Activated effector memory CD4-positive, alpha-beta T cell treated with Interleukin-2 at 50 U/mL for 16 hours (primary cell): ENCODE measurements around the gene KLHDC7B.

Source experiments
- DNase-seq: peaks from one replicate; pipeline ENCODE4 v3.0.0-alpha.2; 2020

Gene KLHDC7B

DNA sequence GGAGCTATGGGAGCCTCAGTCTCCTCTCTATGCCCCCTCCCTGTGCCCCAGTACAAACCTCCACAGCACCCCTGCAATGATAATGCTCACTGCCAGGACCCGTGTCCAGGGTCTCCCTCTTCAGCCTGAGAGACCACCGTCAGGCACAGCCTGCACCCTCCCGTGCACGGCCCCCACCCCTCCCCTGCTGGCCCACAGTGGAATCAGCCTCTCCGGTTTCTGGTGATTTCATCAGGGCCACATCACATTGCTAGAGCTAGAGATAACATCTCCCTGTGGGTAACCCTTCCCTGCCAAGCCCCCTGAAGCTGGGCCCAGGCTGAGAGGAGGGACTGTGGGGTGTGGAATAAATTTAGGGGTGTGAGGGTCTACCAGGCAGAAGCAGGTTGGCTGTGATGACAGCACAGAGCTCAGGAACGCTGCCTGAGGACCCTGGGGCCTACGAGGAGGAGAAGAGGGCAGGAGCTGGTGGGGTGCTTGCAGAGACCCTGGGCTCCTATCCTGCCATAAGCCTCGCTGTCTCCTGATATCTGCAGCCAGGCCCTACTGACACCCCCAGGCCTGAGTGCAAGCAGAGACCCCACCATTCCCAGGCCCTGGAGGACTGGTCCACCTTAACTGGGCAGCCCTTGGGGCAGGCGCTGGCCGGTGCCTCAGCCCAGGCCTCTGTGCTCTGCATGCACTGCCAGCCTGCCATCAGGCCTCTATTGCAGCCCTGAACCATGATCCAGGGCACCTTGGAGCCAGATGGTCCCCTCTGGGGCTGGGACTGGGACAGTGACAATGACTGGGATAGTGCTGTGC is at the start of gene KLHDC7B:
Gene KLHDC7B, plus strand, starts transcription at position 378 of the 804 bp plus-strand sequence. Its CDS starts 345 bp downstream, at position 723.
- DNase-seq = no peak

DNA sequence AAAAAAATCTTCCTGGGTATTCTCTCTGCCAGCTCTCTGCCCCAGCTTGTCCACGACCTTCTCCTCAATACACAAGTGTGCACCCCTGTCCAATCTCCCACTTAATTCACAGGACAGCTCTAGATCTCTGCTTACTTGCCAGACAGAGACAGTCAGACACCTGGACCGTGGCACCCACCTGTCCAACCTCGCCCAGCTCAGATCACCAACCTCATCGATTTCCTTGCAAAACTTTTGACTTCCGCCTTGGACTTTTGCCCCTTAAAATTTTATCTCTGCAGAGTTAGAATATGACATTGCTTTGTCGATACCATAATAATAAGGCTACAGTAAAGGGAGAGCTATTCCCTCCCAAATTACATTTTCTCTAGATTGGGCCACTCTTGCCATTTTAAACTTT is 48.6 kb upstream of the KLHDC7B start:
- no peak for DNase-seq

DNA sequence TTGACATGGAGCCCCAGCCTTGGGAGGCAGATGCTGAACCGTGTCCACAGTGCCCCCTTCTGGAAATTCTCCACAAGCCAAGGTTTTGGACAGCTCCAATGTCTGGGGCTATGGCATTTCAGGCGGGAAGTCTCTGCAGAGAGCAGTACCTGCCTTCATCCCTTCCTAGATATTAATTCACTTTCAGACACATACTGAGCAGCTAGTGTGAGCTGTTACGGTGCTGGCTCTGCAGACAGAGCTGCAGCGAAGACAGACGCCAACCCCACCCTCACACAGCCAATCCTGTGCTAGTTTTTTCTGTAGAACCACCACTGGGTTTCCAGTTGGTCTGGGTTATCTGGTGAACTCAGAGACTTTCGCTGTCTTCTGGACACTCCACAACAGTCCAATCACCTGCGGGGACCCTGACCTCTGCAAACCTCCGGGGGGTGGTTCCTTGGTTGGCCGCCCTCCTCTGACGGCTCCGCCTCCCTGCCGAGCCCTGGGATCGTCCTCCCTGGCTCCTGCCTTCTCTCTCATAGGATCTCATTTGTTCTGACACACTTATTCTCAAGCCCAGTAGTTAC is 47.3 kb upstream of the KLHDC7B start:
- peak; percentile 59 for DNase-seq

DNA sequence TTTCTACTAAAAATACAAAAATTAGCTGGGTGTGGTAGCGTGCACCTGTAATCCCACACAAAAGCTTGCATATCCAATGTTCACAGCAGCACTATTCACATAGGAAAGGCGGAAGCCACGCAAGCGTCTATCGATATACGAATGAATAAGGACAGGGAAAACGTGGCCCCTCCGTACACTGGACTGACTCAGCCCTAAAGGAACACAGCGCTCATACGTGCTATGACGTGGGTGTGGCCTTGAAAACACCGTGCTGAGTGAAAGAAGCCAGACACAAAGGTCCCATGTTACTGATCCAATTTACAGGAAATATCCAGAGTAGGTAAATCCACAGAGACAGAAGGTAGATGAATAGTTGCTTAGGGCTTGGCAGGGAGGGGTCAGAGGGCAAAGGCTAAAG is 45.2 kb upstream of the KLHDC7B start:
- DNase-seq = no peak

DNA sequence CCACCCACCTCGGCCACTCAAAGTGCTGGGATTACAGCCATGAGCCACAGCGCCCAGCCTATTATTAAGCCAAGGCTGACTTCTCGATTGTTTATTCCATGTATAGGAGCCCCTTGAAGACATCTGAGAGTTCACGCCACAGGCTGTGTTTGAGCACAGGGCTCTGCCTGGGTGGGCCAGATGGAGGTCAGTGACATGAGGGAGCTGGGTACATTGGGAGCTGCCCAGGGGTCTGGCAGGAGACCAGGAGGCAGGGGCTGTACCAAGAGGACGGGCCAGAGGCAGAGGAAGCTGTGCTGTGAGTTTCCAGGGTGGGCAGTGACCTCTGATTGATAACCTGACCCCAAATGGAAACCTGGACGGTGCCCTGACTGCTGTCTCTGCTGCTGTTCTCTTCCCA is 43.6 kb upstream of the KLHDC7B start:
- DNase-seq = no peak

DNA sequence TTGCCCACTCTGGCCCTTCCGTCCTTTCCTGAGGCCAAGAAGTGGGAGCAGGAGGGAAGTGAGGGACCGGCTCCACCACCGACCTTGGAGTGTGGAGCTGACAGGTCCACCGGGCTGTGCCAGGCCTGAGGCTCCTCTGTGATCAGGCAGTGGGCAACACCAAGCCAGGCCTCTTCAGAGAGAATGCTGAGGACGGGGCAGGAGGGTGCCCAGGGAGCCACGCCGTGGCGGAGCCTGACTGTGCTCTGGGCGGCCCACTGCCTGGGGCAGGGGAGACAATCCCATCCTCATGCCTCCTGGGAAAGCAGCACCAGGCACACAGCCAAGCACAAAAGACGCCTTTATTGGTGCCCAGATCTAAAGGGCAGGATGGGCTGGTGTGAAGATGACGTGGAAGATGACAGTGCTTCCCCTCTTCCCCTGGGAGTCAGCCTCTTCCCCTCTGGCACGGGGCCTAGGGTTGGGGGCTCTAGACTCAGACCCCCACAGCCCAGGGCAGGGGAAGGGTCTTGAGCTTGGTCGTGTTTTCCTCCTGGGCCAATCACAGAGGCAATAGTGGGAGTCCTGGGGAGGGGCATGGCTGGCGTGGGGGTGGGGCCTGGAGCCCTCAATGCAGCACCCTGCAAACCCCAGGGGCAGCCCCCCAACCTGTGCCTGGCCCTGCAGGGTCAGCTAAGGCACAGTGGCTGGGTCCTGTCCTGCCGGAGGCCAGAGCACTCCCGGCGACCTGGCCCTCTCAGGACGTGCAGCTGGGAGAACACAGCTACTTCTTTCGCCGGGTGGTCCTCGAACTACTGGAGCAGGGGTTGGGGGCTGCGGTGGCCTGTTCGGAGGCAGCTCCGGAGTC is 42.8 kb upstream of the KLHDC7B start:
- no peak for DNase-seq

DNA sequence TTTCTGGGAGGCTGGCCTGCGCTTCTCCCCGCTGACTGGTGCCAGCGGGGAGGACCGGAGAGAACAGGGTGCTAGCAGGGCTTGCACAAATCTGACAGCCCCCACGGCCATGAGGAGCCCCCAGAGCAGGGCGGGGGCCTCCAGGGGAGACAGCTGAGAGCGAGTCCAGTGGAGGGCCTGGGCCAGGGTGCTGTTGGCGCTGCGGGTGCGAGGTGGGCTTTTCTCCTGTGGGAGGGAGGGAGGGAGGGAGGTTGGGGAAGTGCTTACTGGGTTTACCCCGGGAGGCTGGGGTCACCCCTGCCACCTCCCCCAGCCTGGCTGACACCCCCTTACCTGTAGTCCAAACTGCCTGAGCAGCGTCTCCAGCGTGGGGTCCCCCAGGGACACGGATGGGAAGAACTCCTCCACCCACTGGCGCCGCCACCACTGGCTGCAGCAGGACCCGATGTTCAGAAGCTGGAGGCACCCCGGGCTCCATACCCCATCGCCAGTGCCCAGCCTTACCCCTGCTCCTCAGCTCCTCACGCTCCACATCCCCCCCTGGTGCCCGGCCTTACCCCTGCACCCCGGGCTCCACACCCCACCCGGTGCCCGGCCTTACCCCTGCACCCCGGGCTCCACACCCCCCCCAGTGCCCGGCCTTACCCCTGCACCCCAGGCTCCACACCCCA is 42.1 kb upstream of the KLHDC7B start:
- no peak for DNase-seq

DNA sequence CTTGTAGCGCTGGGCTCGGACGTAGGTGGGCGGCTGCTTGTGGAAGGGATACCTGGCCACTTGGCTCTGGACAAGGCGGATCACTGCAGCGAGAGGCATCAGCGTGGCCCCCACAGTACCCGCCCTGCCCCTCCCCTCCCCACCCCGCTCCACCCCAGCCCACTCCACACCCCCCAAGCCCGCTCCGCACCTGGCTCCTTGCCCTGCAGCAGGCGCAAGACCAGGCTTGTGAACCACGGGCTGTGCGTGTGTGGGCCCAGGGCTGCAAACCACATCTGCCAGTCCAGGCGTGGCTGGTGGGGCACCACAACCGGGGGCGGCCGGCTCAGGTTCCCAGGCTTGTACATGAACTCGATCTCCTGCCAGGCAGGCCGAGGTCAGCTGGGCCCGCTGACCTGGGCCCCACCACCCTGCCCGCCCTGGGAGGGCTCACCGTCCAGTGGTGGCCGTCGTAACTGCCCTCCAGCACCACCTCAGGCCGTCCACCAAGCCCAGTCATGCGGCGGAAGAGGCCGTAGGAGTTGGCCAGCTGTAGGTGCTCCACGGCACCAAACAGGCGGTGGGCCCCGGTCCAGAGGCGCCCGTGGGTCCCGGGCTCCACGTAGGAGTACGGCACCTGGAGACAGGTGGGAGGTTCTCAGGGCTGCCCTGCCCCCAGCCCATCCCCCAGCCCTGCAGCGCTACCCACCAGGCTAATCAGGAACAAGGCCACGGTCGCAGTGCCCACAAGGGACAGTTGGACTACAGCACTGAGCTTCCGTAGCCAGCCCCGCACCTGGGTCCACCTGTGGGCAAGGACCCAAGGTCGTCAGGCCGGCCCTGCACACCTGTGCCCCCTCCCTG is 41.1 kb upstream of the KLHDC7B start:
- DNase-seq = no peak

DNA sequence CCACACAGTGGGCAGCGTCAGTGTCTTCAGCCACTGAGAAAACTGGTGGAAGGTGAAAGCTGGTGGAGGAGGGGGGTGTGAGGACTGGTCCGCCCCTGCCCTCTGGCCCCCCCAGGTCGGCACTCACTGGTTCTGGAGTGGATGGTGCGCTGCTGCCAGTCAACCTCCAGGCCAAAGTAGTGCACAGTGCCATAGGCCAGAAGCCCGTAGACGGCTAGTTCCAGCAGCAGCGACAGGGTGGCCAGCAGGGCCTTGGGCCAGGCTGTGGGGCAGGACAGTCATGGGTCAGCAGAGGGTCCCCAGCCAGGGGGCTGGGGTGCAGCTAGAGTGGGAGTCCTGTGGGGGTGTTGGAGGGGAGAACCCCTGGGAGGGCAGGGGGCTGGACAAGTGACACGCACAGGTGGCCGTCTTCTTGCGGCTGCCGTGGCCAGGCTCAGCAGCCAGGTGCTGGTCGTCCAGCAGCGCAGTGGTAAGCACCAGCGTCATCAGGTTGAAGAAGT is 40.4 kb upstream of the KLHDC7B start:
- DNase-seq = no peak

DNA sequence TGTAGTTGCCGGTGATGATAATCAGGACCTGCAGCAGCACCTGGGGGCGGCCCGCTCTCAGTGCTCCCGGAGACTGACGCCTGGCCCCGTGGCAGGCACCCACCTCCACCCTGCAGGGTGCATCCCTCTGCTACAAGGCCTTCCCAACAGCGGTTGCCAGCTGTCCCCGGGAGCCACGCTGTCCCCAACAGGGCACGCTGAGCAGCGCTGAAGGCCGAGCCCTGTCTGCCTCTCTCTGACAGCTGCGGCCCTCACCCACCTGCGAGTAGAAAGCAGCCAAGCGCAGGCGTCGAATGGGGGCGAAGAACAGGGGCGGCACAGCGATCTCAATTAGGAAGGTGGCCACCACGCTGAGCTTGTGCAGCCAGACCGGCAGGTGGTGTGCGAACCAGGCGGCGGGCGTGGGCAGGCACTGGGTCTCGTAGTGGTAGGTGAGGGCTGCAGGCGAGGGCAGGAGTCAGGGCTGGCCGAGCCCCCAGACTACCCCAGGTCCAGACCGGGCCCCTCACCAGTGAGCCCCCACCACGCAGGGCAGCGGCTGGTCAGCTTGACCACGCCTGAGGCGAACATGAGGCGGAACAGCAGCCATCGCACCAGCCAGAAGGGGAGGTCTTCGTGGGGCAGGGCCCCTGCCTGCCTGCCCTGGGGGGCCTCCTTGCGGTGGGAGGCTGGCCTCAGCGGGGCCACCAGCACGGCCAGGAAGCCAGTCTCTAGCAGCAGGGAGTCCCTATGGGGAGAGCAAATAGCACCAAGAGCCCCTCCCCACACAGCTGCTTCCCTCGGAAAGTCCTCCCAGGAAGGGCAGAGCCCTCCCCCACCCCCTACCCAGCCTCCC is 39.7 kb upstream of the KLHDC7B start:
- DNase-seq = no peak

DNA sequence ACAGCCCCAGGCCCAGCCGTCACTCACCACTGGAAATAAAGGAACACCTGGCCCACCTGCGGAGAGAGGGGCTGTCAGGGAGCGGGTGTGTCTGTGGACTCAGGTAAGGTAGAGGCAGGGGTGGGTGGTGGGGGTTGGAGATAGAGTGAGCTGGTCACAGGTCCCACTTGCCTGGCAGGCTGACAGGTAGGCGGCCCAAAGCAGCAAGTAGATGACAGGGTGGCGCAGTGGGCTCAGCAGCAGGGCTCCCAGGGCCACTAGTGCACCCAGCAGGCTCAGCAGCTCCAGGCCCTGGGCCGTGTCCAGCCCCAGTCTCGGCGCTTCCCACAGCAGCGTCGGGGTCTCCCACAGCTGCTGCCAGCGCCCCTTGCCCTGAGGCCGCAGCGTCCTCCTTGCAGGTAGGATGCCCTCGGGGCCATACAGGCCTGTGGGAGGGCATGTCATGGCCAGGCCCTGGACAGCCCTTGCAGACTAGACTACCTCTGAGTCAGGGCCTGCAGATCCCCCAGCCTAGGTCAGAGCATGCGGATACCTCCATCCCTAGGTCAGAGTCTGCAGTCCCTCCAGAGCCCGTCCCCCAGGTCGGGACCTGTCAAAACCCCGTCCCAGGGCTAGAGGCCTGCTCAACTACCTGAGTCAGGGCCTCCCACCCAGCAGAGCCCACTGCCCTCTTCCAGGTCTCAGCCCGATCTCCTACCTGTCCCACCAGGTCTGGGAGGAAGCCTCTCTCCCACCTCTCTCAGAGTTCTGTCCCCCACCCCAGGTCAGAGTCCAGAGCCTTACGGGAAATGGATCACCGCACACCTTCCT is 38.9 kb upstream of the KLHDC7B start:
- no peak for DNase-seq

DNA sequence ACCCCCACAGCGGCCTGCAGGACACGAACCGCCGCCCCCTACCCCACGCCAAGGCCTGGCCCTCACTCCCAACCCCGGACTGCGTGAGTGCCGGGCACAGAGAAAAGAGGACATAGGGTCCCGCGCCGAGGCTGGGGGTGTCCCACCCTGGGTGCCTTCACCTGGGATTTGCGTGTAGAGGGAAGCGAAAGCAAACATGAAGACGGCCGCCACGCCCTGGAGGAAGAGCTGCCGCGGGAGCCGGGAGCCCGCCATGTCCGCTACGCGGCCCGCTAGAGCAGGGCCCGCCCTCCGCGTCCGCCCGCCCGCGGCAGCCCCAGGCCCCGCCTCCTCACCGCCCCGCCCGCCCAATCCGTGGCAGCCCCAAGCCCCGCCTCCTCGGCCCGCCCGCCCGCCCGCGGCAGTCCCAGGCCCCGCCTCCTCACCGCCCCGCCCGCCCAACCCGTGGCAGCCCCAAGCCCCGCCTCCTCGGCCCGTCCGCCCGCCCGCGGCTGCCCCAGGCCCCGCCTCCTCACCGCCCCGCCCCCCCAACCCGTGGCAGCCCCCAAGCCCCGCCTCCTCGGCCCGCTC is 38.2 kb upstream of the KLHDC7B start, which contains the start of gene LMF2:
Gene LMF2, minus strand, starts transcription at position 282 of the 570 bp plus-strand sequence. Its CDS starts 27 bp downstream, at position 255.
- peak; percentile 94 for DNase-seq

DNA sequence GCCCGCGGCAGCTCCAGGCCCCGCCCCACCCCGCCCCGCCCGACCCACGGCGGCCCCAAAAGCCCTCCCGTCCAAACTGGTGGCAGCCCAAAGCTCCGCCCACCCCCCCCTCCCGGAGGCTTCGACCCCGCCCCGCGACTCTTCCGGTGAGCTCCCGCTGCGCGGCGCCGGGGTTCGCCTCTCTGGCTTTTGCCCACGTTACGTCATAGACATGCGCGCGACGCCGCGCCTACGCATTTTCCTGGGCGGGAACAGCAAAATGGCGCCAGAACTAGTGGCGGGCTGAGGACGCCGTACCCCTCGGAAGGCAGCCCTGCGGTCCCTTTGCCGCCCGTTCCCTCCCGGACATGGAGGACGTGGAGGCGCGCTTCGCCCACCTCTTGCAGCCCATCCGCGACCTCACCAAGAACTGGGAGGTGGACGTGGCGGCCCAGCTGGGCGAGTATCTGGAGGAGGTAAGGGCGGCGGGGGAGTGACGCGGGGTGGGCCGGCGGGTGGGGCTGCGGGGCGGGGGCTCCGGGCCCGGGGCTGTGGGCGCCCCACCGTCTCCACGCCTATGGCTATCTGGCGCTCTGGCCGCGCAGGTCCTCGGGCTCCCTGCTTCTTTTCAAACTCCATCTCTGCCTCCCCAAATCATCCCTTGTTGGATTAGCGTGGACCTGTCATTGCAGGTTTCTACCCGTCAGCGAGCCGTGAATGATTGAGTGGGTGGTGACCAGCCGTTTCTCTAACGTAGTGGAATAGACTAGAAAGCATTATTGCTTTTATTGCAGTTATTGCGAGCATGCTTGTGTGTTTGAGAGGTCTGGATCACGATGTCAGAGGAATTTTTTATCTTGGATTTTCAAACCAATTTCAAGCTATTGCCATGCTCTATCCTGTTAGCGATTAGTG is 37.5 kb upstream of the KLHDC7B start, which contains the start of gene NCAPH2:
Gene NCAPH2, plus strand, starts transcription at position 234 of the 894 bp plus-strand sequence. Its CDS starts 114 bp downstream, at position 348.
- DNase-seq = peak; percentile 96

DNA sequence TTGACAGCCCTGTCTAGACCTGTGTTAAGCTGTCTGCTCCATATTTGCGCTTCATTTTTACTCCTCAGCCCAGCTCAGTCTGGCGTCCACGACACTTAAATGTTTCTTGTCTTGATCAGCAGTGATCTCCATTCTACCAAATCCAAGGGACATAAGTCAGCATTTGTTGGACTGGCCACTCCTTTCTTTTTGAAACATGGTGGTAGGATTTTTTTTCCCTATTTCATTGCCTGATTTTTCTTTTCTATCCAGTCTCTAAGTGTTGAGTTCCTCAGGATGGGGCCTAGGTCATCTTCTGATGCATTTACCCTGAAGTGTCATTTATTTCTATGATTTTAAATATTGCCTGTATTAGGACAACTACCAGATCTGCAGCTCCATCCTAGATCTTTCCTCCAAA is 36.8 kb upstream of the KLHDC7B start:
- DNase-seq = no peak

DNA sequence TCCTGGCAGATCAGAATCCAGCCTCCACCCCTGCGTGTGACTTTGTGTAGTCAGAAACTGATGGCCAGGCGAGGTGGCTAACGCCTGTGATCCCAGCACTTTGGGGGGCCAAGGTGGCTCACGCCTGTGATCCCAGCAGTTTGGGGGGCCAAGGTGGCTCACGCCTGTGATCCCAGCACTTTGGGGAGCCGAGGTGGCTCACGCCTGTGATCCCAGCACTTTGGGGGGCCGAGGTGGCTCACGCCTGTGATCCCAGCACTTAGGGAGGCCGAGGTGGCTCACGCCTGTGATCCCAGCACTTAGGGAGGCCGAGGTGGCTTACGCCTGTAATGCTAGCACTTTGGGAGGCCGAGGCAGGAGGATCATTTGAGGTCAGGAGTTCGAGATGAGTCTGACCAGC is 32.5 kb upstream of the KLHDC7B start:
- DNase-seq = no peak

DNA sequence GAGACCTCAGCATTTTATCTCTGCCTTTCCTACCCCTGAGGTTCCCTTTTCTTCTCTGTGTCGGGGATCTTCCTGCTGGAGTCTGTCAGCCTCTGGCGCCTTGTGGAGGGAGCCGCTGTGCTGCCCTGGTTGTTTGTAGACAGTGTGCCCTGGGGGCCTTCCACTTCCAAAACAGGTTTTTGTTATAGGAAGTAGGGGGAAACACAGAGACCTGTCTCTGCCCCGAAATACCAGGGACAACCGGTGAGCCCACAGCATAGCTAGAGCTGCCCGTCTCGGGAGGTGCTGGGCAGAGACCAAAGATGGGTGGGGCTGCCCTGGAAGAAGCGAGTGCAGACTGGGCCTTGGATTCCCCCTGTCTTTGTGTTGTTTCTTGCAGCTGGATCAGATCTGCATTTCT is 29.6 kb upstream of the KLHDC7B start:
- DNase-seq = no peak

DNA sequence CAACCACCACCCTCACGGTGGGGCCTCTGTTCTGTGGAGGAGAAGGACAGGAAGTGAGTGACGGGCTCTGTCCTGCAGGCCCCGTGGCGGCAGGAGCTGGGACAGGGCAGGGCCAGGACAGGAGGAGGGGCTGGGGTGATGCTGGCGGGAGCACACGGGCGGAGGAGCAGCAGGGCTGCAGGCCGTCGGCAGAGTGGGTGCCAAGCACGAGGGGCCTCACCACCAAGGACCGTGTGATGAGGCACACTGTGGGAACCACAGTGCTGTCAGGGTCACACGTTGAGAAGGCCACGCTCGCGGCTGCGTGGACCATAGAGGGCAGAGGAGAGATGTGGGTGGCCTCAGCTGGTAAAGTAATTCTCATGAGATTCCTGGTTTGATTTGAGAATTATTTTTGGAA is 28.8 kb upstream of the KLHDC7B start:
- DNase-seq = no peak

DNA sequence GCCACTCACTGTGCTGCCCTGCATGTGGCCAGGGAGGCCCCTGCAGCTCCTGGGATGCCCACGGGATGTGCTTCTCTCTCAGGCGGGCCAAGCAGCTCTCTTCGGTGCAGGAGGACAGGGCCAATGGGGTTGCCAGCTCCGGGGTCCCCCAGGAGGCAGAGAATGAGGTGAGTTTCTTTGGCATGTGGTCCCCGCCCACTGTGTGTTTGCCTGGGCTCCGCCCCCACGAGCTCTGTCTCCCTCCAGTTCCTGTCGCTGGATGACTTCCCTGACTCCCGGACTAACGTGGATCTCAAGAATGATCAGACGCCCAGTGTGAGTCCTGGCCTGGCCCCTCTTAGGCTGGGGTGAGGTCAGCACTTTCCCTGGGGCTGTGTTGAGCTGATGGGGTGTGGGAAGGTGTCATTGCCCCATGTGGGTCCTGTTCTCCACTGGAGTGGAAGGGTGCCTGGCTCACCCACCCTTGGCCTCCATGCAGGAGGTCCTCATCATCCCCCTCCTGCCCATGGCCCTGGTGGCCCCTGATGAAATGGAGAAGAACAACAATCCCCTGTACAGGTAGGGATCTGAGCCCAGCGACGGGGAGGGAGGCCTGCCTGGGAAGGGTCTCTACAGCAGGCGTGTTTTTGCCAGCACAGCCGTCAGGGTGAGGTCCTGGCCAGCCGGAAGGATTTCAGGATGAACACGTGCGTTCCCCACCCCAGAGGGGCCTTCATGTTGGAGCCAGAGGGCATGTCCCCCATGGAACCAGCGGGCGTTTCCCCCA is 28.0 kb upstream of the KLHDC7B start:
- DNase-seq = no peak
